HG03571 (cell line): Measurements from ENCODE around the gene CFAP91.
A peak's percentile ranks its signal among the peaks of the same experiment; 100 is the strongest.

Experiments
- ATAC-seq: cut with Tn5 transposase; IDR thresholded peaks from one replicate; pipeline ENCODE4 v1.9.1; 2021; ENCODE audit not compliant: unreplicated experiment

The CFAP91 gene

DNA sequence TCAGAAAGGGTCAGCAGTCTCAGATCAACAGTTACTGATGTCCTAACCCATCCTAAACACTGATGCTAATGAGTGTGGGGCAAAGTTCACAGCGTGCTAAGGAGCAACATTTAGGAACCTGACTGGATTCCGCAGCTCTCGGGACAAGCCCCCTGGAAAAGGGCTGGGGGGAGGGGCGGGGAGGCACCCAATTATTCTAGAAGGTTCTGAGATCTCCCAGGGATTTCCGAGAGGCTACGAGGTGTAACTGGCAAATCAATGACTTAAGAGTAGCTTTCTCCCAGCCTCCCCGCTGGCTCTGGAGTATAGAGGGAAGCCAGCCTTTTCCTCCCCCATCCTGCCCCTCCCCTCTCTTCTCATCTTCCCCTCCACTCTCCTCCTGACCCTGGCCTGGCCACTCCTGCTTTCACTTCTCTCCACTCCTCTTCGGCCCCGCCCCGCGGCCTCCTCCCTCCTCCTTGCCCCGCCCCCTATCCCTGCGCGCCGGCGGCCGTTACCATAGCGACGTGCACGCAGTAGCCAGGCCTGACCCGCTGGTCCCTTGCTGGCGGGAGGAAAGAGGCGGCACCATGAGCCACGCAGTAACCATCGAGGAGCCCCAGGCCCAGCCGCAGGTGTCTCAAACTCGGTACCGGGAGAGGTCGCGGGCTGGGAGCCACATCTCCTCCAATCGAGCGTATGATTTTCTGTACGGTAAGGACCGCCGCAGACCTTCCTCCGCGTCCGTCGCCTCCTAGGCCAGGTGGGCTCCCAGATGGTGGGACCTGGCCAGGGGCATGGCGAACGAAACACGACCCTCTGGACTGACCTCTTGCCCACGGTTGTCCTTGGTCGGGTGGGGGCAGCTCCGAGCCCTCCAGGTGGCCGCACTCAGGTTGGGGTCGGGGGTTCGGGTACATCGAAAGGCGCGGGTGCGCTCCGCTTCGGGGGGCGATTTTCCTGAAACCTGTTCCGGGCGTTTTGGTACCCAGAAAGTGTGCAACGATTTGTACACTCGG lies at the start of gene CFAP91:
CFAP91 (plus strand) TSS at position 493 of the 998 bp plus-strand sequence; CDS start at position 570, 77 bp downstream.
- peak; percentile 88 for ATAC-seq

DNA sequence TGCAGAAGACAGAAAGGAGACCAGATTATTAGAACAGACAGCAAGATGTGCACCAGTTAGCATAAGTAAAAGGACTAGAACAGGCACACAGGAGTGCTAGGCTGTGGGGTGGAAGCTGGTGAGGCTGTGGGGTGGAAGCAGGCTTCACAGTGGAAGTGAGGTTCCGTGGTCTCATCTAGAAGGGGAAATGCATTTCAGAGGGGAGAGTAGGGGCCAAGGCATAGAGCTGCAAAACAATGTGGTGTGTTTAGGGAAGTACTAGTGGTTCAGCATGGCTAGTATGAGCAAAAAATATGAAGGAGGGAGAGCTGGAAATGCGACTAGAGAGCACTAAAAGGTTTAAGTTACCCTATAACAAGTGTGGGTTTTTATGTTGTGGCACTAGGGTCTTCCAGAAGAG lies 48.9 kb upstream of the CFAP91 start:
- ATAC-seq: no peak

- no peak for ATAC-seq
Measured at GRCh38 chr3:119657887-119658702, 44.7 kb upstream of the CFAP91 start.

- no peak for ATAC-seq
Measured at GRCh38 chr3:119658994-119659393, 43.8 kb upstream of the CFAP91 start.

- no peak for ATAC-seq
Measured at GRCh38 chr3:119659606-119660291, 43.1 kb upstream of the CFAP91 start.

DNA sequence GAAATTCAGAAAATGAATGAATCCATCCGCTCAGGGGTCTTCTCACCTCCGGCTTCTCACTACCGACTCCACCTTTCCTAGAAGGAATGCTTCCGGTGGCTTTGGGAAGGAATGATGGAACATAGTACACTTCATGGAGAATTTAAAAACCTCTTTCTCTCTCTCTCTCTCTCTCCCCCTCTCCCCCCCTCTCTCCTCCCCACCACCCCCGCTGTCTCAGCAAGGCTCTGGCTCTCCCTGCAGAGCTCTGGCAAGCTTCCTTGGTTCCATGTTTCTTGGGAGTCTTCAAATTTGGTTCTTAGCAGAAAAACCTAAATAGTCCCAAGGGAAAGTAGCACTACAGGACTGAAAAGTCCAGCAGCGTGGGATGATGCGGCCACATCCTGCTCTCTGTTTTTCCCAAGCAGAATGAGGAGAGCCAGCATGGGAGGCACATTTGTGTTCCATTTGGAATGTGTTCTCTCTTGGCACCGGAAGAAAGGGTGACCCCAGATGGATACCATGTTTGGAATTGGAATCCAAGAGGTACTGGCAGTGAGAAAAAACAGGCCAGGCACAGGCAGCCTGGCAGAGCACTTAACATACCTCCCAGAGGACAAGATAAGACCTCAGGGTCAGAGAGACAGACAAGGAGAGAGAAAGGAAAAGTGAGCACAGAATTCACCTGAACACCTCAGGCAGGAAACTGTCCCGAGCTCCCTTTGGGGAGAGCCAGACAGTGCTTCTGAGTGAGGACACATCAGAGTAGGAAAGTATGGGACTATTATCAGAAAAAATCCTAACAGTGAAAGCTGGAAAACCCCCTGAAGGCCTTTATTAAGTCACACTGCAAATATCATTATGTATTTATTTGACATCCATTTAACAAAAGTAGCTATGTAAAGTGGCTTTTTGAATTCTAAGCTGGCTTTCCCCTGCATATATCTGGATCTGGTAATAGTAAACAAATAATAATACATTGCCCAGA lies 42.1 kb upstream of the CFAP91 start, which contains the start of gene POPDC2:
POPDC2 (minus strand) TSS at position 116 of the 967 bp plus-strand sequence. CDS start 166 bp downstream, outside the sequence.
- no peak for ATAC-seq

DNA sequence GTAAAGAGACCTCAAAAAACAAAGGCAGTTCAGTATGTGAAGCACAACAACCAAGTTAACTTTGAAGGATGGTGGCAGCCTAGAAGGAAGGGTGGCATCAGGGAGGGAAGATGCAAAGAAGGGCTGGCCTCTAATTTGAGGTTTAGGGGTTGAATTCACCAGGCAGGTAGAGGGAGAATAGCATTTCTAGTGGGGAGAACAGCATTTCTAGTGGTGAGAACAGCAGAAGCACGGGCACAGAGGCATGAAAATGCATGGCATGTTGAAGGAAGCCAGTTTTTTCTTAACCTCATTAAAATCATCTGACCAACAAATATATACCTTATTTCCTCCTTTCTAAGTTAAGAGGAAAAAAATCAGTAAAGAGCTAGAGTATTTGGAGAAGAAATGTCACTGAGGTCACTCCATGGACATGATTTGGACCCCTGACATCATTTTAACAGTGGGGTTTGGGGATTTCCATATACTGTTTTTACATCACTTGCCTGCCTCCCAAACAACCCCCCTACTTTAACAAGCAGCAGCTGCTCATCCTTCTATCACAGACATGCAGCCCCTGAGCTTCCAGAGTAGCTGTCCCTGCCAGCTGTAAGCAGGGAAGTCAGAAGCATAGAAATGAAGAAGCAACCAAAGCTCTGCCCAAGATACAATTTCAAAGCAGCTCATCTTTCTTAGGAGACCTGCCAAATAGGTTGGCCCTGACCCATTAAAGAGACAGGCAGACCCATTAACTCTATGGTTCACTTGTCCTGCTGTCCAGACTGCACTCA lies 40.0 kb upstream of the CFAP91 start:
- no peak for ATAC-seq

- no peak for ATAC-seq
Measured at GRCh38 chr3:119663885-119664284, 38.9 kb upstream of the CFAP91 start.

DNA sequence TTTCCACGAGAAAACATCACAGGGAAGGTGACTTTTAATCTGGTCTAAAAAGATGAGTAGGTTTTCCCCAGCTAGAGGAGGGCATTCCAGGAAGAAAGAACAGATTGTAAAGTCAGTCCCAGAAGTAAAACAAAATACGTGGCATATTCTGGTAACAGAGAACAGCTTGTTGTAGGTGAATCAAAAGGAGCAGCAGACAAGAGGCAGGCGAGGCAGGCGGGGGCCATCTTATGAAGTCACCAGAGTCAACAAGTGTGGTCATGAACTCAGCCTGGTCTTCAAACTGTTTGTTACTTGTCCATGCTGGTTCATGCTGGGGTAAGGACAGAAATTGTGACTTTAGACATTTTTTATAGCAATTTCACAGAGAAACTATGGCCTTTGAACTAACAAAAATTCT lies 38.5 kb upstream of the CFAP91 start:
- ATAC-seq: no peak

- no peak for ATAC-seq
Measured at GRCh38 chr3:119664850-119665379, 37.9 kb upstream of the CFAP91 start.

DNA sequence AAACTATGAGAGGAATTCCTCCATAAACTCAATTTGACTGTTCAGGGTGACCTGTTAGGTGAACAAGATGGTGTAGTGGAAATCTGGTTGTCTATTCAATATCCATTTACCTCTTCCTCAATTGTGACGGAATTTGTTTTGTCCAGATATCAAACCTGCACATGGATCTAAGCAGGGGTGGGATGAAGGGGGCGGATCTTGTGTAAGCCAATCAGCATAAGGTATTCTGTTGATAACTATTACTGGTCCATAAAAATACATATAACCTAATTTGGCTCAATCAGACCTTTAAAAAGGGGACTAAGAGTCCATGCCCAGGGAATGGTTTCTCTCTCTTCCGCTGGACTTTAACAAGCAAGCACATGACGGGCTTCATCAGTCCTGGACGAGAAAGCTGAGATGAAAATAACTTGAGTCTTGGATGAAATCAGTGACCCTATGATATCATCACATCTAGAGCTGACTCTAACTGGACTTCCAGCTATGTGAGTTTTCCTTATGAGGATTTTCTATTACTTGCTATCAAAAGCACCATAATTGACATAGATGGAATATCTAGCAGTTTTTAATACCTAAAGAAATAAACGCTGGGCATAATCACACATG lies 36.8 kb upstream of the CFAP91 start:
- ATAC-seq: no peak

DNA sequence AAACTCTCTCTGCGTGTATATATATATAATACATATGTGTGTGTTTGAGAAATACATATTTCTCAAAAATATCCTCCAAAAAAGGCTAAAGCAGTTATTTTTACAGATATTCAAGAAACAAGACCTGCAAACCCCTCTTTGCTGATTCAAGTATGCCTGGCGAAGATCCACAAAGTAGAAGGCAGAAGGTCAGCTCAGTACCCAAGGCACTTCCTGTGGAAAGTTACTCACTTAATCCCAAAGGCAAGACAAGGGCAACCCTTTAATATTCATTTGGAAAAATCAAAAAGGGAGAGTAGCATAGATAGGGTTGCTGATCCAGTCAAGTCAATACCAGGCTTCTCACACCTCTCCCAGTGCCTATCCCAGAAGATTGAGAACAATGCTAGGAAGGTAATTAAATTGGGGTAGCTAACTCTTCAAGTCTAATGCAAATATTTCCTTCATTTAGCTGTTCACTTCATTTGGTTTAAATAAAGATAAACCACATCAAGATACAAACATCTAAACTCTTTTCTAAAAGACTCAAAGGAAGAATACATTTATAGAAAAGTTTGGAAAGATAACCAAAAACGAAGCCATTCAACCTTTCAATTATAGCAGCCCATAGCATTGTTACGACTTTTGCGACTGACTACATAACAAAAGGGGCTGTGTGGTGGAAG lies 32.8 kb upstream of the CFAP91 start:
- ATAC-seq: no peak

DNA sequence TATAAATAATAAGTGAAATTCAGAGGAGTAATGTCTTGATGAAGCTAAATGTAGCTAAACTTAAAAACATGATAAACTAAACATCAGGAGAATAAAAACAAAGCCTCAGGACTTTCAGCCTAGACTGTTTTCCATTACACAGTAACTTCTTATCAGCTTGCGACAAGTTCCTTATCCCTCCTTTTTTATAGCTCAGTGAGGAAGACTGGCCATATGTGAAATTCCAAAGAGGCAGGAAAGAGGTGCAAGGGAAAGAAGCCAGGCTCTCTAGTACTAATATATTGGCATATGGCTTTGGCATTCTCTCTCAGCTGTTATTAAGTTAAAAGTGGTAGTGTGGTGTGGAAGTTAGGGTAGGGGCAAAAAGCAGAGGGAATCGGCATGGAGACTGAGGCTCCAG lies 30.0 kb upstream of the CFAP91 start:
- no peak for ATAC-seq

DNA sequence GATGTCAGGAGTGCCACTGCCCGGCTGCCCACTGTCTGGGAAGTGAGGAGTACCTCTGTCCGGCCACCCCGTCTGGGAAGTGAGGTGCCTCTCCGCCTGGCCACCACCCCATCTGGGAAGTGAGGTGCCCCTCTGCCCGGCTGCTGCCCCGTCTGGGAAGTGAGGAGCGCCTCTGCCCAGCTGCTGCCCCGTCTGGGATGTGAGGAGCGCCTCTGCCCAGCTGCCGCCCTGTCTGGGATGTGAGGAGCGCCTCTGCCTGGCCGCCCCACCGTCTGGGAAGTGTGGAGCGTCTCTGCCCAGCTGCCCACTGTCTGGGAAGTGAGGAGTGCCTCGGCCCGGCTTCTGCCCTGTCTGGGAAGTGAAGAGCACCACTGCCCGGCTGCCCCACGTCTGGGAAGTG lies 28.9 kb upstream of the CFAP91 start:
- no peak for ATAC-seq

- ATAC-seq: no peak
Measured at GRCh38 chr3:119675188-119675874, 27.5 kb upstream of the CFAP91 start.

- no peak for ATAC-seq
Measured at GRCh38 chr3:119676020-119676419, 26.8 kb upstream of the CFAP91 start.
